GM19324 (cell line): Measurements from ENCODE around the gene ASZ1.

Experiments
- ATAC-seq: cut with Tn5 transposase; IDR thresholded peaks from one replicate; pipeline ENCODE4 v1.9.1; 2021; ENCODE audit warnings: mild to moderate bottlenecking, moderate library complexity; ENCODE audit not compliant: unreplicated experiment, low FRiP score

ASZ1 gene

GRCh38 chr7:117347962-117348672 lies 79.2 kb downstream of the ASZ1 start:
- peak; percentile 93 for ATAC-seq

- ATAC-seq = peak; percentile 48
These were observed 79.8 kb downstream of the ASZ1 start for GRCh38 chr7:117347480-117347879.

- ATAC-seq = no peak
These were observed 81.1 kb downstream of the ASZ1 start for GRCh38 chr7:117346161-117346560.

GRCh38 chr7:117338020-117338419 lies 89.3 kb downstream of the ASZ1 start:
- no peak for ATAC-seq

- ATAC-seq = no peak
These were observed 94.1 kb downstream of the ASZ1 start for GRCh38 chr7:117333168-117333567.

- ATAC-seq = no peak
These were observed 95.3 kb downstream of the ASZ1 start for GRCh38 chr7:117332031-117332430.

GRCh38 chr7:117325836-117326235 lies 101.5 kb downstream of the ASZ1 start:
- no peak for ATAC-seq

GRCh38 chr7:117324960-117325359 lies 102.3 kb downstream of the ASZ1 start:
- no peak for ATAC-seq

GRCh38 chr7:117323851-117324711 lies 103.2 kb downstream of the ASZ1 start:
- ATAC-seq = no peak

- no peak for ATAC-seq
These were observed 103.9 kb downstream of the ASZ1 start for GRCh38 chr7:117323305-117323850.

GRCh38 chr7:117322741-117323304 lies 104.5 kb downstream of the ASZ1 start, which contains the start of gene WNT2:
Gene WNT2, minus strand, starts transcription at chr7:117323058. Its CDS starts 69 bp downstream, at chr7:117322989.
- ATAC-seq = no peak

- ATAC-seq = no peak
These were observed 106.8 kb downstream of the ASZ1 start for GRCh38 chr7:117320523-117320922.

- ATAC-seq = no peak
These were observed 108.1 kb downstream of the ASZ1 start for GRCh38 chr7:117319181-117319580.

- no peak for ATAC-seq
These were observed 113.7 kb downstream of the ASZ1 start for GRCh38 chr7:117313582-117313981.
